ENCODE results near the gene SPIB. TPM values are rescaled to one million over a fixed set of nuclear protein-coding genes. Genes with fewer than 3 reads are reported as not detected.

The SPIB gene
- total and polyA plus RNA-seq, 10 donors = 22.1 to 90.5 (median 41.3) TPM

- DNase-seq = peak; percentile 95
- peaks cover 0 to 41% (median 9%) of the 10 kb centered on the region in 7 donors for H3K27me3 ChIP-seq (replicated peaks in 1 of 7)
- WGBS, 5 donors = 0 to 2% (median 1%) methylated on average over 39 to 54 of the region's 54 CpGs
- H3K4me3 ChIP-seq = peak overlapping the region; percentile 43 to 78 (median 62)
- H3K27ac ChIP-seq = peak overlapping the region; percentile 66 to 94 (median 85)
- peaks cover 8 to 79% (median 49%) of the 10 kb centered on the region in 6 donors for H3K4me1 ChIP-seq
- intact Hi-C loops (cut with DNase I; ENCODE audit: low total_unique reads) = no loop called here
- TF ChIP-seq POLR2A (IDR thresholded peaks at IDR 0.05) (peak in 1 of 3 donors; percentile 34), CTCF (IDR thresholded peaks at IDR 0.05 in 8 of 11, conservative IDR thresholded peaks at IDR 0.05 in 3 of 11) (peak in 2 of 11 experiments; percentile 7 to 23), POLR2AphosphoS5 (IDR thresholded peaks at IDR 0.05) (peak; percentile 85 to 93 (median 91))
- no peaks in the 10 kb centered on the region for H3K36me3 ChIP-seq
- no peaks in the 10 kb centered on the region for H3K9me3 ChIP-seq
Observed at GRCh38 chr19:50431343-50432220, 12.8 kb downstream of the SPIB start.

- intact Hi-C loops (cut with DNase I; ENCODE audit: low total_unique reads) = no loop called here
- no peaks in the 10 kb centered on the region for H3K36me3 ChIP-seq
- DNase-seq = no peak
- peak within 1 kb of the TSS; percentile 43 to 78 (median 62) for H3K4me3 ChIP-seq
- WGBS, 5 donors = 1 to 11% (median 4%) methylated on average over 17 to 40 of the region's 40 CpGs
- peak within 1 kb of the TSS; percentile 66 to 94 (median 85) for H3K27ac ChIP-seq
- peaks cover 8 to 76% (median 49%) of the 10 kb centered on the region in 6 donors for H3K4me1 ChIP-seq
- no peaks in the 10 kb centered on the region for H3K9me3 ChIP-seq
- TF ChIP-seq CTCF (IDR thresholded peaks at IDR 0.05 in 8 of 11, conservative IDR thresholded peaks at IDR 0.05 in 3 of 11) (no peak), POLR2A (IDR thresholded peaks at IDR 0.05) (no peak), POLR2AphosphoS5 (IDR thresholded peaks at IDR 0.05) (no peak)
- peaks cover 0 to 41% (median 9%) of the 10 kb centered on the region in 7 donors for H3K27me3 ChIP-seq (replicated peaks in 1 of 7)
Observed at GRCh38 chr19:50432221-50433028, 13.7 kb downstream of the SPIB start, which contains the start of gene MYBPC2. Gene MYBPC2, plus strand, starts transcription at chr19:50432892. Its CDS starts 62 bp downstream, at chr19:50432954.

- Histone ChIP-seq H3K27ac (peak overlapping the region in 3 of 8 donors; percentile 21 to 94 (median 37)), H3K4me3 (no peak overlapping the region)
- DNase-seq = no peak
Observed at GRCh38 chr19:50433201-50434180, 14.8 kb downstream of the SPIB start.

More at GRCh38 chr19:50433201-50434180, 14.8 kb downstream of the SPIB start:
- intact Hi-C loops (cut with DNase I; ENCODE audit: low total_unique reads) = no loop called here
- H3K36me3 ChIP-seq = no peaks in the 10 kb centered on the region
- no peak for TF ChIP-seq POLR2AphosphoS5 (IDR thresholded peaks at IDR 0.05)
- TF ChIP-seq CTCF (IDR thresholded peaks at IDR 0.05 in 8 of 11, conservative IDR thresholded peaks at IDR 0.05 in 3 of 11) = no peak
- TF ChIP-seq POLR2A (IDR thresholded peaks at IDR 0.05) = no peak
- WGBS, 5 donors = 75 to 85% (median 81%) methylated on average over 17 to 19 of the region's 19 CpGs
- peaks cover 0 to 30% (median 9%) of the 10 kb centered on the region in 7 donors for H3K27me3 ChIP-seq (replicated peaks in 1 of 7)
- no peaks in the 10 kb centered on the region for H3K9me3 ChIP-seq
- peaks cover 8 to 66% (median 39%) of the 10 kb centered on the region in 6 donors for H3K4me1 ChIP-seq
